ENCODE measurements around the gene TRABD. TPM values are rescaled to one million over a fixed set of nuclear protein-coding genes. Genes with fewer than 3 reads are reported as not detected.

The TRABD gene
- total RNA-seq, 1 donor from 2014 or later, result 21.0 TPM

DNA sequence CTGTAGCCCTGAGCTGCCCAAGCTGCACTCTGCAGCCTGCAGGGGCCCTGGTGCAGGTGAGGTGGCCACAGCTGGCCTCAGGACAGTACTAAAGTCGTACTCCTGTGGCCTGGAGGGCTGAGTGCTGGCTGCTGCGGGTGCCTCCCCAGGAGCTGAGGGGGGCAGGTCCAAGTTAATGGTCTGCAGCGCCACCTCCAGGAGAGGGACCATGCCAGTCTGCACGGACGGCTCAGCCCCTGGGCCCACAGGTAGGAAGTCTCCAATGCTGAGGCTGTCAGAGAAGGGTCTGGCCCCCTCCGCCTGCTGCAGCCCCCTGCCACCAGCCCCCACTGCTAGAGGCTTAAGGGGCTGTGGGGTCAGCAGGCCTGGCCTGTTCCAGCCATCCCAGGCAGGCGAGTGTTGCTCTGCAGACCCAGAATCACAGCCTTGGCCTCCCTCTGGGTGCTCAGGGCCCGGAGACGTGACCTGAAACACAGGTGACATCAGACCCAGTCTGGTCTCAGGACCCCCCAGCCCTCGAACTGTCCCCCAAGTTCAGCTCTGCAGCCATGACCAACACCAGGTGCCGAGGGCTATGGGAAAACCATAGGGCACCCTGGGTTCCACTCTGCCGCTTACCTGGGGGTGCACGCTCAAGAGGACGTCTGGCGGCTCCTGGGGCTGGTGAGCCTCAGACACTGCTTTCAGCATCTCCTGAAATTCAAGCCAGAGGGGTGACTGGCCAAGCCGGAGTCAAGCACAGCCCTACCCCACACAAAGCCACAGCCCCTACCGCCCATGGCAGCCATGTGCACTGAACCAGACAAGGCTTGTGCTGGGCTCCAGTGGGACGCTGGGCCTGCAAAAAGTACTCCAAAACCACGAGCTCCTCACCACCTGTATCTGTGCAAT is 35.9 kb downstream of the TRABD start:
- no peaks in the 10 kb centered on the region for H3K9me3 ChIP-seq (replicated peaks)
- peaks cover 22% of the 10 kb centered on the region for H3K4me1 ChIP-seq
- no peak overlapping the region for H3K27ac ChIP-seq (replicated peaks)
- no peaks in the 10 kb centered on the region for H3K27me3 ChIP-seq (ENCODE audit: low read depth)
- intact Hi-C loops (cut with micrococcal nuclease), result no loop called here
- TF ChIP-seq, protein P1, sequence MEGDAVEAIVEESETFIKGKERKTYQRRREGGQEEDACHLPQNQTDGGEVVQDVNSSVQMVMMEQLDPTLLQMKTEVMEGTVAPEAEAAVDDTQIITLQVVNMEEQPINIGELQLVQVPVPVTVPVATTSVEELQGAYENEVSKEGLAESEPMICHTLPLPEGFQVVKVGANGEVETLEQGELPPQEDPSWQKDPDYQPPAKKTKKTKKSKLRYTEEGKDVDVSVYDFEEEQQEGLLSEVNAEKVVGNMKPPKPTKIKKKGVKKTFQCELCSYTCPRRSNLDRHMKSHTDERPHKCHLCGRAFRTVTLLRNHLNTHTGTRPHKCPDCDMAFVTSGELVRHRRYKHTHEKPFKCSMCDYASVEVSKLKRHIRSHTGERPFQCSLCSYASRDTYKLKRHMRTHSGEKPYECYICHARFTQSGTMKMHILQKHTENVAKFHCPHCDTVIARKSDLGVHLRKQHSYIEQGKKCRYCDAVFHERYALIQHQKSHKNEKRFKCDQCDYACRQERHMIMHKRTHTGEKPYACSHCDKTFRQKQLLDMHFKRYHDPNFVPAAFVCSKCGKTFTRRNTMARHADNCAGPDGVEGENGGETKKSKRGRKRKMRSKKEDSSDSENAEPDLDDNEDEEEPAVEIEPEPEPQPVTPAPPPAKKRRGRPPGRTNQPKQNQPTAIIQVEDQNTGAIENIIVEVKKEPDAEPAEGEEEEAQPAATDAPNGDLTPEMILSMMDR (IDR thresholded peaks at IDR 0.05; ENCODE audit: borderline replicate concordance), result no peak
- H3K36me3 ChIP-seq, result peaks cover 88% of the 10 kb centered on the region
- DNase-seq, result no peak
- H3K4me3 ChIP-seq, result no peak overlapping the region

DNA sequence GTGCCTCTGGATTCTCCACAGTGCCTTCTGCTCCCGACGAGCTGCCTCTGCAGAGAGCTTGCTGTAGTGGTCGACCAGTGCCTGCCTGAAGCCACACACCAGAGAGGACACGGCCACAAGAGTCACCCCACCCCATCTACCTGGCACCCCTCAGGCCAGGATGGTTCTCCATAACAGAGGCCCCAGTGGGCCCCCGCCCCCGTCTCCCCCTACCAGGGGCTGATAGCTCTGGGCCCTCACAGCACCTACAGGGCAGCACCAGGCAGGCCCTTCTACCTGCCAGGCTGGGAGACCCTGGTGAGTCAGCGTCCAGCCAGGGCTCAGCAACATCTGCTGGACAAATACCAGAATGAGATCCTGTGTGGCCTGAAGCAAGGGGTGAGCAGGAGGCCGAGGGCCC is 36.8 kb downstream of the TRABD start:
- DNase-seq, result no peak
- TF ChIP-seq, protein P1 (IDR thresholded peaks at IDR 0.05; ENCODE audit: borderline replicate concordance), result no peak
- Histone ChIP-seq H3K36me3 (peaks cover 88% of the 10 kb centered on the region), H3K4me1 (peaks cover 22% of the 10 kb centered on the region), H3K27me3 (ENCODE audit: low read depth) (no peaks in the 10 kb centered on the region), H3K9me3 (replicated peaks) (no peaks in the 10 kb centered on the region), H3K27ac (replicated peaks) (no peak overlapping the region), H3K4me3 (no peak overlapping the region)
- intact Hi-C loops (cut with micrococcal nuclease), result no loop called here

DNA sequence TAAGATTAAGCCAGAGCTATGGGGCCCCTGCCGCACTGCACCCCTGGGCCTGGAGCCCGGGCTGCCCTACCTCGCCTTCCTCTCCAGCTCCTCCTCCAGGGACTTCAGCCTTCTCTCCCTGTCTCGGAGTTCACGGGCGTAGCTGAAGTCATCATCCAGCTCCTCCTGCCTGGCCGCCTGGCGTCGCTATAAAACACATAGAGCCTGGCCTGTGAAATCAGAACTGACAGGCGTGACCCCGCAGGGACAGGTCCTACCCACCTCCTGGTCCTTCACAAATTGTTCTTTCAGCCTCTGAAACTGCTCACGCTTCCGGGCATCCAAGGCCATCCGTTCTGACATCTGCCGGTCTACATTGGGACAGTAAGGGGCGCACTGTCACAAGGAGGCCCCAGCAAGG is 38.4 kb downstream of the TRABD start:
- Histone ChIP-seq H3K27me3 (ENCODE audit: low read depth) (no peaks in the 10 kb centered on the region), H3K9me3 (replicated peaks) (no peaks in the 10 kb centered on the region), H3K4me3 (no peak overlapping the region), H3K4me1 (peaks cover 10% of the 10 kb centered on the region), H3K36me3 (peaks cover 81% of the 10 kb centered on the region), H3K27ac (replicated peaks) (no peak overlapping the region)
- no peak for DNase-seq
- TF ChIP-seq, protein P1 (IDR thresholded peaks at IDR 0.05; ENCODE audit: borderline replicate concordance), result no peak
- intact Hi-C loops (cut with micrococcal nuclease), result no loop called here

DNA sequence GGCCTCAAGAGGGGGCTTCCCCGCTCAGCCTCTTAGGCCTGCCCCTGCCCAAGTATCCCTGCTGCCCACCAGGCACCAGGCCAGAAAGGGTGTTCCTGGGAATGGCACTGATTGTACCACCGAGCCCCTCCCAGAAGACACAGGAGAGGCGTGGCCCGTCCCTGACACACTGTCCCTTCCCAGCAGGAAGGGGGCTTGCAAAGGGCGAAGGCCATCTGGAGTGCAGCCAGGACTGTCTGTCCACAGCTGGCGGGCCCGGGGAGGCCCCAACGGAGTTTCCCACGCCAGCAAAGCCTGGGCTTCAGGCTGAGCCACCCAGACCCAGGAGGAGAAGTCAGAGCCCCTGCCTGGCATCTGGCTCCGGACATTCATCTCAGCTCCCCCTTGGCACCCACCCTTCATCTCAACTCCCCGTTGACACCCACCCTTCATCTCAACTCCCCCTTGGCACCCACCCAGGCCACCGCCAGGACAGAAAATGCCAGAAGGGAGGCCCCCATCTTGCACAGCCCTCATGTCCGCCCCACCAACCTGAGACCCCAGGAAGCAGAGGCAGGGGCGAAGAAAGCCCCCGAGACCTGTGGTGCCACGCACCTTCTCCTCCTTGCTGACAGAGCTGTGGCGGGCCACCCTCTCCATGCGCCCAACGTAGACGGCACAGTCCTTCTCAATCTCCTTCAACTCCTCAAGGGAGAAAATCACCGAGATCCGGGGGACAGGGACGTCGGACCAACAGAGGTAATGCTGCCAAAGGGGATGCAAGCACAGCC is 39.7 kb downstream of the TRABD start:
- H3K36me3 ChIP-seq, result peaks cover 86% of the 10 kb centered on the region
- H3K27me3 ChIP-seq (ENCODE audit: low read depth), result no peaks in the 10 kb centered on the region
- no peaks in the 10 kb centered on the region for H3K4me1 ChIP-seq
- TF ChIP-seq, protein P1 (IDR thresholded peaks at IDR 0.05; ENCODE audit: borderline replicate concordance), result no peak
- H3K4me3 ChIP-seq, result no peak overlapping the region
- no peak overlapping the region for H3K27ac ChIP-seq (replicated peaks)
- no peaks in the 10 kb centered on the region for H3K9me3 ChIP-seq (replicated peaks)
- no peak for DNase-seq
- intact Hi-C loops (cut with micrococcal nuclease), result no loop called here

DNA sequence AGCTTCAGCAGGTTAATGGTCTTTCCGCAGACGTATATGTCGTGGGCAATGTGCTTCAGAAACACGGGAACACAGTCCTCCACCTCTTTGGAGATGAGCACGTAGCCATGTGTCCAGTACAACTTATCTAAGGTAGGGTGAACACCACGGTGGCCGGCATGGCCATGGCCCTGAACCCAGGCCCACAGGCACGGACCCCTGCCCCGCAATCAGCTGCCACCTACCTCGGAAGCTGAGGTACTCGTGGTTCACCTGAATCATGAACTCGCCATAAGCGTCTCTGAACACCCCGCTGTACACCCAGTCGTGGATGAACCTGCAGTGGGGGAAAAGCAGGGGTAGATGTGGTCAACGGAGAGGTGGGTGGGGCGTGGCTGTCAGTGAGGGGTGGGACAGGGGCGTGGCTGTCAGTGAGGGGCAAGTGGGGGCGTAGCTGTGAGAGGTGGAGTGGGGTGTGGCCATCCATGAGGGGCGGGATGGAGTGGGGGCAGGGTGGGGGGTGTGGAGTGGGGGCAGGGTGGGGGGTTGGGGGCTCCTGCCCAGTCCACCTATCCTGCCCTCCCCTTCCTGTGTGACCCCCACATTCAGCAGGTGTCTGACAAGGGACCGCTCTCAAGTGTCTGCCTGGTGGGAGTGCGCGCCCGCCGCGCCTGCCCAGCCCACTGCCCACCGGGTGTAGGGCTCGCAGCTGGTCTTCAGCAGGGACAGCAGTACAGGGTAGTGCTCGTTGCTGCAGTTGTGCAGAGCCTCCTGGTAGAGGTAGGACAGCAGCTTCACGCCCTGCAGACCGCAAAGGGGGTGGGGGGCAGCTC is 40.6 kb downstream of the TRABD start:
- DNase-seq, result no peak
- Histone ChIP-seq H3K4me1 (no peaks in the 10 kb centered on the region), H3K27me3 (ENCODE audit: low read depth) (no peaks in the 10 kb centered on the region), H3K36me3 (peaks cover 77% of the 10 kb centered on the region), H3K4me3 (no peak overlapping the region), H3K9me3 (replicated peaks) (no peaks in the 10 kb centered on the region), H3K27ac (replicated peaks) (no peak overlapping the region)
- intact Hi-C loops (cut with micrococcal nuclease), result no loop called here
- TF ChIP-seq, protein P1 (IDR thresholded peaks at IDR 0.05; ENCODE audit: borderline replicate concordance), result no peak
